HepG2 (cell line): ENCODE results near the gene ECPAS. TPM values are rescaled to one million over a fixed set of nuclear protein-coding genes. Genes with fewer than 3 reads are reported as not detected.

Experiments
- FOXA1 ChIP-seq, 2 experiments: fragments of 450-650 bp in 1 of 2; sonication (generic) in 1 of 2; formaldehyde crosslinking in 1 of 2; IDR thresholded peaks; 2 replicates each; pipeline versions ENCODE4 v1.4.0 to v1.6.1; 2016 to 2020; ENCODE audit warnings: missing genetic modification reagents in 1 of 2
- MTA1 ChIP-seq: sonication (generic); formaldehyde crosslinking; IDR thresholded peaks from 2 replicates; pipeline ENCODE4 v1.4.0; 2020; ENCODE audit warnings: missing genetic modification reagents, mild to moderate bottlenecking, borderline replicate concordance
- PAXIP1 ChIP-seq: sonication (generic); formaldehyde crosslinking; conservative IDR thresholded peaks from 2 replicates; pipeline ENCODE4 v1.4.0; 2020; ENCODE audit warnings: mild to moderate bottlenecking, missing genetic modification reagents, moderate library complexity
- SOX5 ChIP-seq: IDR thresholded peaks from 2 replicates; pipeline ENCODE4 v1.6.1; 2016; ENCODE audit warnings: borderline replicate concordance
- TBX2 ChIP-seq: sonication (generic); formaldehyde crosslinking; IDR thresholded peaks from 2 replicates; pipeline ENCODE4 v1.5.0; 2020; ENCODE audit warnings: missing genetic modification reagents, mild to moderate bottlenecking, borderline replicate concordance
- ZNF335 ChIP-seq: sonication (generic); formaldehyde crosslinking; IDR thresholded peaks from 2 replicates; pipeline ENCODE4 v1.4.0; 2020; ENCODE audit warnings: missing genetic modification reagents
- ZSCAN22 ChIP-seq: sonication (generic); formaldehyde crosslinking; IDR thresholded peaks from 2 replicates; pipeline ENCODE4 v1.4.0; 2020; ENCODE audit warnings: mild to moderate bottlenecking, missing genetic modification reagents
- polyA plus RNA-seq, 8 experiments: library from polyadenylated mRNA; depleted of rRNA in 3 of 8; stranded (reverse) in 7 of 8; unstranded in 1 of 8; fragments of >200 nt; fragmentation: Illumina TruSeq in 4 of 8; extraction: Trizol in 4 of 8; gene quantifications; 2 replicates each; pipeline versions ENCODE4 v1.2.1 to v1.2.3, GENCODE V29; 2011 to 2016; ENCODE audit warnings: low read depth in 4 of 8, missing spikeins in 1 of 8, mixed read lengths in 1 of 8; ENCODE audit not compliant: insufficient read depth in 1 of 8
- total RNA-seq, 5 experiments: library from RNA; depleted of rRNA; stranded (reverse); fragments of >200 nt; fragmentation: Illumina TruSeq; extraction: Trizol; gene quantifications; 2 replicates each; pipeline ENCODE4 v1.2.3, GENCODE V29; 2016; ENCODE audit warnings: low read depth in 1 of 5
- TF ChIP-seq, protein P1 (sequence below): fragments of 450-650 bp; IDR thresholded peaks from 2 replicates; pipeline ENCODE4 v1.6.1; 2017; ENCODE audit warnings: mild to moderate bottlenecking

Gene ECPAS
- total and polyA plus RNA-seq, 2 of the 13 experiments (the other 11 are each of a cell fraction or from before 2014, with no cell fraction given) = 35.3 to 58.0 TPM

GRCh38 chr9:111429175-111429574, 55.0 kb downstream of the ECPAS start (continued):
- TF ChIP-seq PAXIP1 (CRISPR knock-in tag) = peak; percentile 67
- TF ChIP-seq MTA1 = no peak
- peak; percentile 84; the same call in 1 of the 2 replicates for TF ChIP-seq SOX5
- TF ChIP-seq ZSCAN22 (CRISPR knock-in tag) = no peak
- TF ChIP-seq, protein P1, sequence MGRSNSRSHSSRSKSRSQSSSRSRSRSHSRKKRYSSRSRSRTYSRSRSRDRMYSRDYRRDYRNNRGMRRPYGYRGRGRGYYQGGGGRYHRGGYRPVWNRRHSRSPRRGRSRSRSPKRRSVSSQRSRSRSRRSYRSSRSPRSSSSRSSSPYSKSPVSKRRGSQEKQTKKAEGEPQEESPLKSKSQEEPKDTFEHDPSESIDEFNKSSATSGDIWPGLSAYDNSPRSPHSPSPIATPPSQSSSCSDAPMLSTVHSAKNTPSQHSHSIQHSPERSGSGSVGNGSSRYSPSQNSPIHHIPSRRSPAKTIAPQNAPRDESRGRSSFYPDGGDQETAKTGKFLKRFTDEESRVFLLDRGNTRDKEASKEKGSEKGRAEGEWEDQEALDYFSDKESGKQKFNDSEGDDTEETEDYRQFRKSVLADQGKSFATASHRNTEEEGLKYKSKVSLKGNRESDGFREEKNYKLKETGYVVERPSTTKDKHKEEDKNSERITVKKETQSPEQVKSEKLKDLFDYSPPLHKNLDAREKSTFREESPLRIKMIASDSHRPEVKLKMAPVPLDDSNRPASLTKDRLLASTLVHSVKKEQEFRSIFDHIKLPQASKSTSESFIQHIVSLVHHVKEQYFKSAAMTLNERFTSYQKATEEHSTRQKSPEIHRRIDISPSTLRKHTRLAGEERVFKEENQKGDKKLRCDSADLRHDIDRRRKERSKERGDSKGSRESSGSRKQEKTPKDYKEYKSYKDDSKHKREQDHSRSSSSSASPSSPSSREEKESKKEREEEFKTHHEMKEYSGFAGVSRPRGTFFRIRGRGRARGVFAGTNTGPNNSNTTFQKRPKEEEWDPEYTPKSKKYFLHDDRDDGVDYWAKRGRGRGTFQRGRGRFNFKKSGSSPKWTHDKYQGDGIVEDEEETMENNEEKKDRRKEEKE = no peak
- 0 out of 2 replicates have a peak, but pooled peaks have one; percentile 40 for TF ChIP-seq ZNF335
- peak; percentile 28; the same call in 1 of the 2 replicates for TF ChIP-seq TBX2 (CRISPR knock-in tag)
- TF ChIP-seq FOXA1 (IDR thresholded peaks at IDR 0.05) = no peak
- TF ChIP-seq FOXA1 (CRISPR knock-in tag; IDR thresholded peaks at IDR 0.05) = peak; percentile 40; the same call in 1 of the 2 replicates
- TF ChIP-seq, all 625 proteins: peak for 40
